ENCODE results near the gene MTA2.

DNA sequence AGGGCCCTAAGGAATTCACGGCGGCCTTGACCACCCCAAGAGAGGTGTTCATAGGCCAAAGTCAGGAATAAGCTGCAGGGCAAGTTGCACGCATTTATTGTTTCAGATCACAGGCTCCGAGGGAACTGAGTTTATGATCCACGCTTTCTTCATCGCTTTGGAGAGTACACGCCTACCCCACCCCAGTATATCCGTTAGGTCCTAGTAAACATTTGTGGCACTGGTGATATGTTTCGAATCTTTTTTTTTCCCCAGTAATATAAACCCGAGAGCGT lies 43.9 kb upstream of the MTA2 start:
- TF ChIP-seq POLR2A (IDR thresholded peaks at IDR 0.05) (no peak), EP300 (IDR thresholded peaks at IDR 0.05) (no peak)
- TF ChIP-seq, protein P1, sequence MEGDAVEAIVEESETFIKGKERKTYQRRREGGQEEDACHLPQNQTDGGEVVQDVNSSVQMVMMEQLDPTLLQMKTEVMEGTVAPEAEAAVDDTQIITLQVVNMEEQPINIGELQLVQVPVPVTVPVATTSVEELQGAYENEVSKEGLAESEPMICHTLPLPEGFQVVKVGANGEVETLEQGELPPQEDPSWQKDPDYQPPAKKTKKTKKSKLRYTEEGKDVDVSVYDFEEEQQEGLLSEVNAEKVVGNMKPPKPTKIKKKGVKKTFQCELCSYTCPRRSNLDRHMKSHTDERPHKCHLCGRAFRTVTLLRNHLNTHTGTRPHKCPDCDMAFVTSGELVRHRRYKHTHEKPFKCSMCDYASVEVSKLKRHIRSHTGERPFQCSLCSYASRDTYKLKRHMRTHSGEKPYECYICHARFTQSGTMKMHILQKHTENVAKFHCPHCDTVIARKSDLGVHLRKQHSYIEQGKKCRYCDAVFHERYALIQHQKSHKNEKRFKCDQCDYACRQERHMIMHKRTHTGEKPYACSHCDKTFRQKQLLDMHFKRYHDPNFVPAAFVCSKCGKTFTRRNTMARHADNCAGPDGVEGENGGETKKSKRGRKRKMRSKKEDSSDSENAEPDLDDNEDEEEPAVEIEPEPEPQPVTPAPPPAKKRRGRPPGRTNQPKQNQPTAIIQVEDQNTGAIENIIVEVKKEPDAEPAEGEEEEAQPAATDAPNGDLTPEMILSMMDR (IDR thresholded peaks at IDR 0.05): no peak
